ENCODE measurements around the gene P4HB. TPM values are rescaled to one million over a fixed set of nuclear protein-coding genes. Genes with fewer than 3 reads are reported as not detected.

The P4HB gene
- total RNA-seq, 1 donor from 2014 or later, result 203 TPM

GRCh38 chr17:81831563-81831956 lies 28.8 kb downstream of the P4HB start:
- Histone ChIP-seq H3K4me3 (no peak overlapping the region), H4K20me1 (ENCODE audit: low read depth) (peaks cover 13% of the 10 kb centered on the region), H3K36me3 (no peaks in the 10 kb centered on the region), H3K9me3 (ENCODE audit: low read depth) (no peaks in the 10 kb centered on the region), H3K4me2 (peak overlapping the region; percentile 100), H3K9ac (no peak overlapping the region), H3K79me2 (ENCODE audit: low read depth) (peaks cover 59% of the 10 kb centered on the region), H3K27ac (no peak overlapping the region), H3K27me3 (no peaks in the 10 kb centered on the region), H3K4me1 (peaks cover 12% of the 10 kb centered on the region), H2AFZ (replicated peaks) (no peak overlapping the region), H3F3A (ENCODE audit: low read depth) (peaks cover 9% of the 10 kb centered on the region)
- Mint-ChIP-seq H3K36me3 (peaks cover 3% of the 10 kb centered on the region), H3K27me3 (ENCODE audit: insufficient read depth, low read depth) (peaks cover 5% of the 10 kb centered on the region), H3K27ac (no peak overlapping the region), H3K9me3 (no peaks in the 10 kb centered on the region), H3K4me1 (peaks cover 25% of the 10 kb centered on the region), H3K4me3 (peak overlapping the region; percentile 94)
- no peak for TF ChIP-seq EZH2phosphoT487 (IDR thresholded peaks at IDR 0.05)
- TF ChIP-seq CTCF (IDR thresholded peaks at IDR 0.05), result no peak
- TF ChIP-seq EZH2 (IDR thresholded peaks at IDR 0.05), result no peak
- no peak for DNase-seq (ENCODE audit: low spot score)

DNA sequence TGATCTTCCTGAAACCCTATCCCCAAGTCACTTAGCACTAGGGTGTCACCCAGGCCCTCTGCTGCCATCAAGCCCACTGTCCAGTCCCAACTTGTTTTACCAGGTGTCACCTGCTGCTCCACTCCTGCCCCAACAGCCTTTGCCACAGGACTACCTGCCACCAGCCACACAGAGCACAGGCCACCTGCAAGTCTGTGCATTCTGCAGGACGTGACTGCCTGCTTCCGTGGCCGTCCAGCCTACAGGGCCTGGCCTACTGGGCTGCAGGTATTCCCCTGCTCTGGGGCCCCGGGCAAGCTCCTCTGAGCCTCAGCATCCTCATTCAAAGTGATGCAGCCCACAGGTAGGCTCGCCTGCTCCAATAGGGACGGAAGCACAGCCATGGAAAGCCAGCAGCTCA lies 30.5 kb downstream of the P4HB start:
- Histone ChIP-seq H3K36me3 (no peaks in the 10 kb centered on the region), H3K27ac (no peak overlapping the region)
- H3K27ac Mint-ChIP-seq, result no peak overlapping the region

DNA sequence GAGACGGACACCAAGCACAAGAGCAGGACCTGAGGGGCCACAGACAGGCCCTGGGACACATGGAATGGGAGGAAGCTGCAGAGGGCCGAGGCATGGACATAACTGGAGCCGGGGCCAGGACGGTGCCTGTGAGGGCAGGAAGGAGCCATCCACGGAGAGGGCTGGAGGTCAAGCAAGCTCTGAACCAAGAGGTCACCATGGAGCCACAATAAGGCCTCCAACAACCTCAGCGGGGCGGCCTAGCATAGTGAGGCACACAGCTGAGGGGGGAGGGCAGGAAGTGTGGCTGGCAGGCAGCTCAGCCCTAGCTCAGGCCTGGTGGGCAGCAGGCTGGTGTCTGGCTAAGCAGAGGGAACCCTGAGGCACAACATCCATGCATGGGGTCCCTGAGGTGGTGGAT lies 31.7 kb downstream of the P4HB start:
- H3K27ac Mint-ChIP-seq, result peak overlapping the region; percentile 21
- Histone ChIP-seq H3K9ac (no peak overlapping the region), H3K4me1 (peaks cover 6% of the 10 kb centered on the region), H3K4me2 (no peak overlapping the region), H3K27ac (no peak overlapping the region), H3K79me2 (ENCODE audit: low read depth) (peaks cover 45% of the 10 kb centered on the region), H3K4me3 (no peak overlapping the region), H3K36me3 (no peaks in the 10 kb centered on the region), H3F3A (ENCODE audit: low read depth) (peaks cover 9% of the 10 kb centered on the region), H3K27me3 (no peaks in the 10 kb centered on the region), H2AFZ (replicated peaks) (no peak overlapping the region), H3K9me3 (ENCODE audit: low read depth) (no peaks in the 10 kb centered on the region), H4K20me1 (ENCODE audit: low read depth) (peaks cover 33% of the 10 kb centered on the region)
- H3K4me1 Mint-ChIP-seq, result peaks cover 23% of the 10 kb centered on the region
- no peaks in the 10 kb centered on the region for H3K9me3 Mint-ChIP-seq
- peaks cover 3% of the 10 kb centered on the region for H3K27me3 Mint-ChIP-seq (ENCODE audit: insufficient read depth, low read depth)
- peak overlapping the region; percentile 65 for H3K4me3 Mint-ChIP-seq
- TF ChIP-seq EZH2 (IDR thresholded peaks at IDR 0.05) (no peak), CTCF (IDR thresholded peaks at IDR 0.05) (no peak), EZH2phosphoT487 (IDR thresholded peaks at IDR 0.05) (no peak)
- peaks cover 6% of the 10 kb centered on the region for H3K36me3 Mint-ChIP-seq
- DNase-seq (ENCODE audit: low spot score), result no peak

More for the DNA sequence above, 30.5 kb downstream of the P4HB start:
- Histone ChIP-seq H3K4me1 (peaks cover 12% of the 10 kb centered on the region), H4K20me1 (ENCODE audit: low read depth) (peaks cover 28% of the 10 kb centered on the region), H3K4me3 (no peak overlapping the region), H2AFZ (replicated peaks) (no peak overlapping the region), H3K79me2 (ENCODE audit: low read depth) (peaks cover 57% of the 10 kb centered on the region), H3F3A (ENCODE audit: low read depth) (peaks cover 9% of the 10 kb centered on the region), H3K27me3 (no peaks in the 10 kb centered on the region), H3K4me2 (no peak overlapping the region), H3K9ac (no peak overlapping the region), H3K9me3 (ENCODE audit: low read depth) (no peaks in the 10 kb centered on the region)
- no peak for DNase-seq (ENCODE audit: low spot score)
- H3K4me1 Mint-ChIP-seq, result peaks cover 25% of the 10 kb centered on the region
- H3K36me3 Mint-ChIP-seq, result peaks cover 6% of the 10 kb centered on the region
- no peak for TF ChIP-seq CTCF (IDR thresholded peaks at IDR 0.05)
- no peak for TF ChIP-seq EZH2 (IDR thresholded peaks at IDR 0.05)
- no peak for TF ChIP-seq EZH2phosphoT487 (IDR thresholded peaks at IDR 0.05)
- H3K4me3 Mint-ChIP-seq, result peak overlapping the region; percentile 53
- H3K27me3 Mint-ChIP-seq (ENCODE audit: insufficient read depth, low read depth), result peaks cover 3% of the 10 kb centered on the region
- H3K9me3 Mint-ChIP-seq, result no peaks in the 10 kb centered on the region

Measured in neural progenitor cell (in vitro differentiated cells).